ENCODE results near the gene CELF2. TPM values are rescaled to one million over a fixed set of nuclear protein-coding genes. Genes with fewer than 3 reads are reported as not detected.

The CELF2 gene
- total and polyA plus RNA-seq, 7 donors: 6.0 to 83.1 (median 48.9) TPM

DNA sequence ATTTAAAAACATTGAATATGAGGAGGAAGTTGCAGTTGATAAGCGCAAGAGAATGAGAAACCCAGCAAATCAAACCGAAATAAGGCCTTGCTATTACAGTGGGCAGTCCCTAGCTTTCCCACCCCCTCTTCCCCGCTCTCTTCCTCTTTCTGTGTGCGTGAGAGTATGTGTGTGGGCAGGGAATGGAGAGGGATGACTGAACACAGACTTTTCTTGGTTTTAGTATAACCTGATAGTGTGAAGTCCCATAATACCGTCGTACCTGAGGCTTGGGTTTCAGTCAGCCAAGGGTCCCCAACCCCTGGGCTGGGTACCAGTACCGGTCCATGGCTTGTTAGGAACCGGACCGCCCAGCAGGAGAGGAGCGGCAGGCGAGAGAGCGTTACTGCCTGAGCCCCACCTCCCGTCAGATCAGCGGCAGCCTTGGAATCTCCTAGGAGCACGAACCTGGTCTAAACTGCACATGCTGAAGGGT lies 255.3 kb downstream of the CELF2 start:
- Histone ChIP-seq H3K4me1 (peaks cover 0 to 13% (median 6%) of the 10 kb centered on the region in 4 donors), H3K27ac (no peak overlapping the region), H3K27me3 (no peaks in the 10 kb centered on the region), H3K4me3 (no peak overlapping the region), H3K36me3 (peaks cover 0 to 56% (median 2%) of the 10 kb centered on the region in 4 donors), H3K9me3 (no peaks in the 10 kb centered on the region)
- no peak for DNase-seq
- WGBS, 2 donors: 84 to 86% methylated on average over 15 of the region's 15 CpGs
- intact Hi-C loops (cut with DNase I): loop anchor here (5.0 kb wide), 1 partner anchor 251 kb away; no protein-coding TSS in a partner anchor
- TF ChIP-seq POLR2A (IDR thresholded peaks at IDR 0.05): no peak
- no peak for TF ChIP-seq EP300 (IDR thresholded peaks at IDR 0.05)
- TF ChIP-seq POLR2AphosphoS5 (IDR thresholded peaks at IDR 0.05): no peak
- TF ChIP-seq, protein P1, sequence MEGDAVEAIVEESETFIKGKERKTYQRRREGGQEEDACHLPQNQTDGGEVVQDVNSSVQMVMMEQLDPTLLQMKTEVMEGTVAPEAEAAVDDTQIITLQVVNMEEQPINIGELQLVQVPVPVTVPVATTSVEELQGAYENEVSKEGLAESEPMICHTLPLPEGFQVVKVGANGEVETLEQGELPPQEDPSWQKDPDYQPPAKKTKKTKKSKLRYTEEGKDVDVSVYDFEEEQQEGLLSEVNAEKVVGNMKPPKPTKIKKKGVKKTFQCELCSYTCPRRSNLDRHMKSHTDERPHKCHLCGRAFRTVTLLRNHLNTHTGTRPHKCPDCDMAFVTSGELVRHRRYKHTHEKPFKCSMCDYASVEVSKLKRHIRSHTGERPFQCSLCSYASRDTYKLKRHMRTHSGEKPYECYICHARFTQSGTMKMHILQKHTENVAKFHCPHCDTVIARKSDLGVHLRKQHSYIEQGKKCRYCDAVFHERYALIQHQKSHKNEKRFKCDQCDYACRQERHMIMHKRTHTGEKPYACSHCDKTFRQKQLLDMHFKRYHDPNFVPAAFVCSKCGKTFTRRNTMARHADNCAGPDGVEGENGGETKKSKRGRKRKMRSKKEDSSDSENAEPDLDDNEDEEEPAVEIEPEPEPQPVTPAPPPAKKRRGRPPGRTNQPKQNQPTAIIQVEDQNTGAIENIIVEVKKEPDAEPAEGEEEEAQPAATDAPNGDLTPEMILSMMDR (IDR thresholded peaks at IDR 0.05): no peak

DNA sequence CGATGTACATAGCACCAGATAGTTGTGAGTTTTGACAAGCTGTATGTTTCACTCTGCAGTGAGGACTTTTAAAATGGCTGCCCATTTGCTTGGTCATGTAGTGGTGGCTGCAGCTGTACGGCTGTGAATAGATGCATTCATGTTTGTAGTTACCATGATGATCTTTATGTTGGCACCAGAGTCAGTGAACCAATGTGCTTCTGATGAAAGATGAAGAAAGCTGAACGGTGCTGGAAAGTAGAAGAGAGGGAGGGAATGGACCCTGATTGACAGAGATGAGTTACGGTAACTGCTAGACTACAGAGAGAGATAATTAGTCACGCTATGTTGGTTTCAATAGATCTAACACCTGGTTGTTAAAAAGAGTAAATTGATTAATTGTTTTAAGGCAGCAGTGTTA lies 256.8 kb downstream of the CELF2 start:
- no peak for DNase-seq
- Histone ChIP-seq H3K27me3 (no peaks in the 10 kb centered on the region), H3K27ac (no peak overlapping the region), H3K36me3 (peaks cover 0 to 67% (median 8%) of the 10 kb centered on the region in 4 donors), H3K4me1 (peaks cover 0 to 13% (median 6%) of the 10 kb centered on the region in 4 donors), H3K4me3 (no peak overlapping the region), H3K9me3 (no peaks in the 10 kb centered on the region)
- intact Hi-C loops (cut with DNase I): loop anchor here (5.0 kb wide), 1 partner anchor 252 kb away; no protein-coding TSS in a partner anchor
- TF ChIP-seq POLR2A (IDR thresholded peaks at IDR 0.05) (no peak), POLR2AphosphoS5 (IDR thresholded peaks at IDR 0.05) (no peak), EP300 (IDR thresholded peaks at IDR 0.05) (no peak)
- TF ChIP-seq, protein P1 (IDR thresholded peaks at IDR 0.05): no peak
- WGBS, 2 donors: 90 to 94% methylated on average over 5 of the region's 5 CpGs

DNA sequence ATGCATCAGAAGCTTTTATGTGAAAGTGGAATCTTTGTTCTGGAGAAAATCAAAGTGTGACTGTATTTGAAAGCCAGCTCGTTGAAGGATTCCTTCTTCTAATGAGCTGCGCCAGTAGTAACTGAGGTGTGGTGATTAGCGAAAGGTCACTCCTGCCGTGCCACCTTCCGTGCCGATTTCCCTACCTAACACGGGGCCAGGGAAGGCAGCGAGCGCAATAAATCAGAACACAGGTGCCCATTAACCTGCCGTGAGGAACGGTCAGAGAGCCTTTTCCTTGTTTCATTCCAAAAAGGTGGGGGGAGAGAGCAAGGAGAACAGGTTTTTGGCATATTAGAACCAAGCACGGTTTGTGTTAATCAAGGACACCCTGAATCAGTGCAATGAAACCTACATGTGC lies 258.0 kb downstream of the CELF2 start:
- Histone ChIP-seq H3K4me3 (no peak overlapping the region), H3K4me1 (peaks cover 0 to 3% (median 1%) of the 10 kb centered on the region in 4 donors), H3K27me3 (no peaks in the 10 kb centered on the region), H3K9me3 (no peaks in the 10 kb centered on the region), H3K27ac (no peak overlapping the region), H3K36me3 (peaks cover 9 to 79% (median 9%) of the 10 kb centered on the region in 4 donors)
- TF ChIP-seq POLR2A (IDR thresholded peaks at IDR 0.05) (no peak), EP300 (IDR thresholded peaks at IDR 0.05) (no peak), POLR2AphosphoS5 (IDR thresholded peaks at IDR 0.05) (no peak)
- TF ChIP-seq, protein P1 (IDR thresholded peaks at IDR 0.05): no peak
- intact Hi-C loops (cut with DNase I): no loop called here
- 90 to 92% methylated on average over 12 of the region's 12 CpGs for WGBS, 2 donors
- DNase-seq: no peak

DNA sequence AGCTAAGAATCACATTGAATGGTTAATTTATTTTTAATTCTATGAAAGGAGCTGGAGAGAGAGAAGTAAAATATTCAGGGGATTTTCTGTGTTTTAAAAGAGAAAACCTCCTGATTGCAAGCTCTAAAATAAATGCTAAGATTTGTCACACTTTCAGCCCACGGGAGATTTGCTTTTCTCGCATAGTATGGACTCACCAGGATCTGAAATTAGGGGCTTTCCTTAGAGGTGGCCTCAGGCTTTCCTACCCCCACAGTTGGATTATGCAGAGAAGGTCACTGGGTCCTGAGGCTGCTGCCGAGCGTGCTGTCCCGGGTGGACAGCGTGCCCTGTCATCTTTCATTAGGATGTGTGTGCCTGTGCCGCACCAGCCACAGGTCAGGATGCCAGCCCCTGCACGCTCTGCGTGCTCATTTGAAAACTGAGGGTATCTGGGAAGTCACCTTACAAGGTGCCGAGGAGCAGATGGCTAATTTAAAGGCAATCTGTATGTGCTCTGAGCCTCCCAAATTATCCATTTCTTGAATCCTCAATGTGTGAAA lies 258.8 kb downstream of the CELF2 start:
- H3K4me3 ChIP-seq: no peak overlapping the region
- H3K27me3 ChIP-seq: no peaks in the 10 kb centered on the region
- no peak for TF ChIP-seq POLR2AphosphoS5 (IDR thresholded peaks at IDR 0.05)
- TF ChIP-seq POLR2A (IDR thresholded peaks at IDR 0.05): no peak
- TF ChIP-seq, protein P1 (IDR thresholded peaks at IDR 0.05): no peak
- no peak for TF ChIP-seq EP300 (IDR thresholded peaks at IDR 0.05)
- intact Hi-C loops (cut with DNase I): no loop called here
- H3K27ac ChIP-seq: no peak overlapping the region
- DNase-seq: no peak
- WGBS, 2 donors: 86 to 96% methylated on average over 10 of the region's 10 CpGs
- no peaks in the 10 kb centered on the region for H3K4me1 ChIP-seq
- peaks cover 9 to 81% (median 10%) of the 10 kb centered on the region in 4 donors for H3K36me3 ChIP-seq
- no peaks in the 10 kb centered on the region for H3K9me3 ChIP-seq

All from sigmoid colon (tissue), 7 donors.